ENCODE results near the gene DHCR24.

DNA sequence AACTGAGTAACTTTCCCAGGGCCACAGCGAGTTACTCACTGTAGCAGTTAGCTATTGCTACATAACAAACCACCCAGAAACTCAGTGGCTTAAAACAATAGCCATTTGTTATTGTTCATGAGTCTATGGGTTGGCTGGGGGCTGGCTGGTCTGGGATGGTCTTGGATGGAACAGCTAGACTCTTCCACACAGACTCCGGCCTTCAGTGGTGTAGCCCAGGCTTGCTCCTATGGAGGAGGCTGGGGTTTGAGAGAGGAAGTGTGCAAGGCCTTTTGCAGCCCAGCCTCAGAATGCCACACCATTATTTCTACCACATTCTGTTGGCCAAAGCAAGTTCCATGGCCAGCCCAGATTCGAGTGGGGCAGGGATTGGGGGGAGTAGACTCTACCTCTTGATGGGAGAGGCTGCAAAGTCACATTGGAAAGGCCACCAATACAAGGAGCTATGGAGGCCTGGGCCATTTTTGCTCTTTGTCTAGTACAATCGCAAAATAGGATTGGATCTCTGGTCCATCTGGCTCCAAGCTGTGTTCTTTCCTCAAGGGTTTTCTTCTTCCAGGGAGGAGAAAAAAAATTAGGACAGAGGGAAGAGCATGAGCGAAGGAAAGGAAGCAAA is 48.3 kb downstream of the DHCR24 start:
- TF ChIP-seq, protein P1, sequence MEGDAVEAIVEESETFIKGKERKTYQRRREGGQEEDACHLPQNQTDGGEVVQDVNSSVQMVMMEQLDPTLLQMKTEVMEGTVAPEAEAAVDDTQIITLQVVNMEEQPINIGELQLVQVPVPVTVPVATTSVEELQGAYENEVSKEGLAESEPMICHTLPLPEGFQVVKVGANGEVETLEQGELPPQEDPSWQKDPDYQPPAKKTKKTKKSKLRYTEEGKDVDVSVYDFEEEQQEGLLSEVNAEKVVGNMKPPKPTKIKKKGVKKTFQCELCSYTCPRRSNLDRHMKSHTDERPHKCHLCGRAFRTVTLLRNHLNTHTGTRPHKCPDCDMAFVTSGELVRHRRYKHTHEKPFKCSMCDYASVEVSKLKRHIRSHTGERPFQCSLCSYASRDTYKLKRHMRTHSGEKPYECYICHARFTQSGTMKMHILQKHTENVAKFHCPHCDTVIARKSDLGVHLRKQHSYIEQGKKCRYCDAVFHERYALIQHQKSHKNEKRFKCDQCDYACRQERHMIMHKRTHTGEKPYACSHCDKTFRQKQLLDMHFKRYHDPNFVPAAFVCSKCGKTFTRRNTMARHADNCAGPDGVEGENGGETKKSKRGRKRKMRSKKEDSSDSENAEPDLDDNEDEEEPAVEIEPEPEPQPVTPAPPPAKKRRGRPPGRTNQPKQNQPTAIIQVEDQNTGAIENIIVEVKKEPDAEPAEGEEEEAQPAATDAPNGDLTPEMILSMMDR (conservative IDR thresholded peaks at IDR 0.05; ENCODE audit: low read depth in 2 of 2) = no peak
- TF ChIP-seq ZNF331 (CRISPR knock-in tag; IDR thresholded peaks at IDR 0.05; ENCODE audit: low read depth) (no peak), STAT1 (IDR thresholded peaks at IDR 0.05; ENCODE audit: unreplicated experiment) (no peak), JUNB (IDR thresholded peaks at IDR 0.05; ENCODE audit: unreplicated experiment) (no peak), EZH2 (IDR thresholded peaks at IDR 0.05; ENCODE audit: low read depth, unreplicated experiment) (no peak), POLR2AphosphoS5 (IDR thresholded peaks at IDR 0.05; ENCODE audit: low read depth) (no peak), EZH2phosphoT487 (IDR thresholded peaks at IDR 0.05; ENCODE audit: unreplicated experiment) (no peak), NANOG (IDR thresholded peaks at IDR 0.05; ENCODE audit: borderline replicate concordance) (no peak)
- TF ChIP-seq, protein P2, sequence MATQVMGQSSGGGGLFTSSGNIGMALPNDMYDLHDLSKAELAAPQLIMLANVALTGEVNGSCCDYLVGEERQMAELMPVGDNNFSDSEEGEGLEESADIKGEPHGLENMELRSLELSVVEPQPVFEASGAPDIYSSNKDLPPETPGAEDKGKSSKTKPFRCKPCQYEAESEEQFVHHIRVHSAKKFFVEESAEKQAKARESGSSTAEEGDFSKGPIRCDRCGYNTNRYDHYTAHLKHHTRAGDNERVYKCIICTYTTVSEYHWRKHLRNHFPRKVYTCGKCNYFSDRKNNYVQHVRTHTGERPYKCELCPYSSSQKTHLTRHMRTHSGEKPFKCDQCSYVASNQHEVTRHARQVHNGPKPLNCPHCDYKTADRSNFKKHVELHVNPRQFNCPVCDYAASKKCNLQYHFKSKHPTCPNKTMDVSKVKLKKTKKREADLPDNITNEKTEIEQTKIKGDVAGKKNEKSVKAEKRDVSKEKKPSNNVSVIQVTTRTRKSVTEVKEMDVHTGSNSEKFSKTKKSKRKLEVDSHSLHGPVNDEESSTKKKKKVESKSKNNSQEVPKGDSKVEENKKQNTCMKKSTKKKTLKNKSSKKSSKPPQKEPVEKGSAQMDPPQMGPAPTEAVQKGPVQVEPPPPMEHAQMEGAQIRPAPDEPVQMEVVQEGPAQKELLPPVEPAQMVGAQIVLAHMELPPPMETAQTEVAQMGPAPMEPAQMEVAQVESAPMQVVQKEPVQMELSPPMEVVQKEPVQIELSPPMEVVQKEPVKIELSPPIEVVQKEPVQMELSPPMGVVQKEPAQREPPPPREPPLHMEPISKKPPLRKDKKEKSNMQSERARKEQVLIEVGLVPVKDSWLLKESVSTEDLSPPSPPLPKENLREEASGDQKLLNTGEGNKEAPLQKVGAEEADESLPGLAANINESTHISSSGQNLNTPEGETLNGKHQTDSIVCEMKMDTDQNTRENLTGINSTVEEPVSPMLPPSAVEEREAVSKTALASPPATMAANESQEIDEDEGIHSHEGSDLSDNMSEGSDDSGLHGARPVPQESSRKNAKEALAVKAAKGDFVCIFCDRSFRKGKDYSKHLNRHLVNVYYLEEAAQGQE (IDR thresholded peaks at IDR 0.05; ENCODE audit: unreplicated experiment) = no peak
